Neuronal stem cell (in vitro differentiated cells): ENCODE results near the gene AGXT.

Experiments used
- DNase-seq: peaks from one replicate; pipeline ENCODE4 v3.0.0-alpha.2; 2013; ENCODE audit warnings: low spot score
- H2AFZ ChIP-seq: one replicate; pipeline ENCODE4 v1.6.1; 2013; ENCODE audit warnings: mild to moderate bottlenecking, low read length, inconsistent platforms
- H2AK5ac ChIP-seq: 2 replicates; pipeline ENCODE4 v1.6.1; 2013; ENCODE audit warnings: low read depth, mild to moderate bottlenecking, inconsistent platforms, low read length, moderate library complexity, mixed read lengths
- H2BK120ac ChIP-seq: 2 replicates; pipeline ENCODE4 v1.6.1; 2013; ENCODE audit warnings: low read depth, mild to moderate bottlenecking, inconsistent platforms, low read length, moderate library complexity, mixed read lengths
- H2BK12ac ChIP-seq: one replicate; pipeline ENCODE4 v1.6.1; 2013; ENCODE audit warnings: low read length, inconsistent platforms
- H2BK15ac ChIP-seq: 2 replicates; pipeline ENCODE4 v1.6.1; 2013; ENCODE audit warnings: mild to moderate bottlenecking, low read length, inconsistent platforms, mixed read lengths
- H2BK5ac ChIP-seq: one replicate; pipeline ENCODE4 v1.6.1; 2013; ENCODE audit warnings: inconsistent platforms, mild to moderate bottlenecking, low read length, moderate library complexity
- H3K14ac ChIP-seq: one replicate; pipeline ENCODE4 v1.6.1; 2013; ENCODE audit warnings: low read length, inconsistent platforms
- H3K18ac ChIP-seq: 2 replicates; pipeline ENCODE4 v1.6.1; 2013; ENCODE audit warnings: low read length, inconsistent platforms
- H3K23ac ChIP-seq: 2 replicates; pipeline ENCODE4 v1.6.1; 2013; ENCODE audit warnings: low read depth, mild to moderate bottlenecking, mixed read lengths, low read length, inconsistent platforms; ENCODE audit not compliant: poor library complexity
- H3K27ac ChIP-seq: replicated peaks from 3 replicates; pipeline ENCODE4 v1.5.1; 2013; ENCODE audit warnings: low read length, inconsistent platforms
- H3K27me3 ChIP-seq, 3 experiments: 2 replicates each; pipeline ENCODE4 v1.6.1; 2013; ENCODE audit warnings: low read length in 3 of 3, mild to moderate bottlenecking in 2 of 3, inconsistent platforms in 1 of 3, low read depth in 1 of 3, mixed read lengths in 1 of 3, moderate library complexity in 1 of 3; ENCODE audit not compliant: control insufficient read depth in 3 of 3, insufficient read depth in 3 of 3
- H3K36me3 ChIP-seq, 2 donors: replicated peaks in 1 of 2; 2 replicates each; pipeline ENCODE4 v1.6.1; 2013; ENCODE audit warnings: low read length in 2 of 2; ENCODE audit not compliant: control insufficient read depth in 2 of 2, insufficient read depth in 2 of 2
- H3K4ac ChIP-seq: 2 replicates; pipeline ENCODE4 v1.6.1; 2013; ENCODE audit warnings: inconsistent platforms, mild to moderate bottlenecking, low read length, moderate library complexity
- H3K4me1 ChIP-seq, 2 donors: 1 replicate in 1 of 2; 2 replicates in 1 of 2; pipeline ENCODE4 v1.6.1; 2013; ENCODE audit warnings: low read length in 2 of 2, low read depth in 1 of 2; ENCODE audit not compliant: control insufficient read depth in 2 of 2, insufficient read depth in 1 of 2
- H3K4me2 ChIP-seq: one replicate; pipeline ENCODE4 v1.6.1; 2013; ENCODE audit warnings: mild to moderate bottlenecking, low read length, inconsistent platforms; ENCODE audit not compliant: insufficient read depth, poor library complexity, severe bottlenecking
- H3K4me3 ChIP-seq, 2 donors: 2 replicates each; pipeline ENCODE4 v1.5.1; 2013; ENCODE audit warnings: low read length in 2 of 2, mild to moderate bottlenecking in 2 of 2, inconsistent platforms in 1 of 2, moderate library complexity in 1 of 2
- H3K79me1 ChIP-seq: one replicate; pipeline ENCODE4 v1.6.1; 2013; ENCODE audit warnings: low read depth, mild to moderate bottlenecking, inconsistent platforms, low read length, moderate library complexity
- H3K9ac ChIP-seq: one replicate; pipeline ENCODE4 v1.6.1; 2013; ENCODE audit warnings: mild to moderate bottlenecking, low read depth, low read length, inconsistent platforms; ENCODE audit not compliant: poor library complexity
- H3K9me3 ChIP-seq, 2 donors: replicated peaks in 1 of 2; 2 replicates each; pipeline versions ENCODE3 to v1.6.1; 2013; ENCODE audit warnings: low read length in 2 of 2, mild to moderate bottlenecking in 2 of 2, inconsistent platforms in 1 of 2, low read depth in 1 of 2, mixed read lengths in 1 of 2, moderate library complexity in 1 of 2; ENCODE audit not compliant: control insufficient read depth in 2 of 2, insufficient read depth in 1 of 2
- H4K8ac ChIP-seq: one replicate; pipeline ENCODE4 v1.6.1; 2013; ENCODE audit warnings: low read depth, mild to moderate bottlenecking, inconsistent platforms, low read length, moderate library complexity
- H4K91ac ChIP-seq: one replicate; pipeline ENCODE4 v1.6.1; 2013; ENCODE audit warnings: low read length, low read depth, mild to moderate bottlenecking, inconsistent platforms; ENCODE audit not compliant: poor library complexity
- WGBS, 2 donors: extraction: QIAGEN DNeasy Blood & Tissue Kit; methylation state at CpG; one replicate each; pipeline ENCODE4 v1.1.7; 2013; ENCODE audit warnings: missing lambda C conversion rate in 2 of 2, mixed read lengths in 1 of 2; ENCODE audit not compliant: insufficient read length in 2 of 2, insufficient replicate concordance in 1 of 2; ENCODE audit errors: extremely low coverage in 2 of 2; 5-methylcytosine and 5-hydroxymethylcytosine counted together

Gene AGXT

GRCh38 chr2:240914645-240915525 is 46.3 kb downstream of the AGXT start:
- Histone ChIP-seq H2BK12ac (no peak overlapping the region), H2BK15ac (no peak overlapping the region), H3K9ac (no peak overlapping the region), H2BK5ac (peak overlapping the region; percentile 35), H3K14ac (no peak overlapping the region), H3K4ac (no peak overlapping the region), H3K9me3 (no peaks in the 10 kb centered on the region), H3K27me3 (peaks cover 0 to 75% (median 8%) of the 10 kb centered on the region in 3 experiments), H4K91ac (no peak overlapping the region), H3K4me2 (no peak overlapping the region), H2AFZ (no peak overlapping the region), H3K79me1 (peaks cover under 1% of the 10 kb centered on the region), H2AK5ac (peak overlapping the region; percentile 66), H2BK120ac (no peak overlapping the region), H3K36me3 (no peaks in the 10 kb centered on the region), H3K4me3 (no peak overlapping the region), H4K8ac (no peak overlapping the region), H3K23ac (no peak overlapping the region), H3K4me1 (peaks cover 3 to 6% of the 10 kb centered on the region in 2 donors), H3K18ac (peak overlapping the region; percentile 56), H3K27ac (no peak overlapping the region)
- no CpG with 5 or more reads among the region's 25 CpGs for WGBS, 2 donors
- no peak for DNase-seq

- no peaks in the 10 kb centered on the region for H3K9me3 ChIP-seq
- no peak overlapping the region for H3K14ac ChIP-seq
- H2BK12ac ChIP-seq = peak overlapping the region; percentile 7
- H2AFZ ChIP-seq = peak overlapping the region; percentile 80
- H2AK5ac ChIP-seq = peak overlapping the region; percentile 66
- no peak overlapping the region for H4K8ac ChIP-seq
- H3K36me3 ChIP-seq = no peaks in the 10 kb centered on the region
- H3K23ac ChIP-seq = peak overlapping the region; percentile 85
- H3K4me3 ChIP-seq = peak overlapping the region; percentile 15 to 69
- H3K18ac ChIP-seq = peak overlapping the region; percentile 74
- no peak overlapping the region for H2BK15ac ChIP-seq
- peak overlapping the region; percentile 60 for H3K9ac ChIP-seq
- peaks cover 0 to 77% (median 8%) of the 10 kb centered on the region in 3 experiments for H3K27me3 ChIP-seq
- H4K91ac ChIP-seq = no peak overlapping the region
- no peak overlapping the region for H3K4ac ChIP-seq
- WGBS, 2 donors = no CpG with 5 or more reads among the region's 34 CpGs
- H3K4me1 ChIP-seq = peaks cover 3 to 6% of the 10 kb centered on the region in 2 donors
- H2BK120ac ChIP-seq = no peak overlapping the region
- H3K4me2 ChIP-seq = peak overlapping the region; percentile 57
- peaks cover 2% of the 10 kb centered on the region for H3K79me1 ChIP-seq
- no peak overlapping the region for H2BK5ac ChIP-seq
- no peak overlapping the region for H3K27ac ChIP-seq
- DNase-seq = no peak
Measured at GRCh38 chr2:240915526-240916341, 47.1 kb downstream of the AGXT start.

- H2BK5ac ChIP-seq = no peak overlapping the region
- peak overlapping the region; percentile 53 for H2AFZ ChIP-seq
- peaks cover 2% of the 10 kb centered on the region for H3K79me1 ChIP-seq
- peak overlapping the region; percentile 73 for H3K4me2 ChIP-seq
- no peak overlapping the region for H2BK12ac ChIP-seq
- H3K18ac ChIP-seq = peak overlapping the region; percentile 24
- H3K9me3 ChIP-seq = no peaks in the 10 kb centered on the region
- peaks cover 3 to 6% of the 10 kb centered on the region in 2 donors for H3K4me1 ChIP-seq
- no peaks in the 10 kb centered on the region for H3K36me3 ChIP-seq
- DNase-seq = no peak
- H3K27me3 ChIP-seq = peaks cover 0 to 78% (median 8%) of the 10 kb centered on the region in 3 experiments
- H2AK5ac ChIP-seq = peak overlapping the region; percentile 92
- peak overlapping the region; percentile 56 for H3K14ac ChIP-seq
- H3K23ac ChIP-seq = no peak overlapping the region
- H4K91ac ChIP-seq = no peak overlapping the region
- H3K27ac ChIP-seq = no peak overlapping the region
- H3K4ac ChIP-seq = no peak overlapping the region
- no CpG with 5 or more reads among the region's 24 CpGs for WGBS, 2 donors
- no peak overlapping the region for H4K8ac ChIP-seq
- no peak overlapping the region for H3K9ac ChIP-seq
- peak overlapping the region; percentile 81 for H2BK15ac ChIP-seq
- peak overlapping the region; percentile 41 for H2BK120ac ChIP-seq
- peak overlapping the region in 1 of 2 donors; percentile 71 for H3K4me3 ChIP-seq
Measured at GRCh38 chr2:240916571-240917008, 48.0 kb downstream of the AGXT start.
